NOMO-1 treated with dmso at 0.1 percent for 144 hours (cell line): ENCODE measurements around the gene TMC3.

Experiments used
- DNase-seq: peaks from one replicate; lab custom pipeline; 2025; ENCODE audit not compliant: unreplicated experiment; lab: John Stamatoyannopoulos, UW

TMC3 gene

DNA sequence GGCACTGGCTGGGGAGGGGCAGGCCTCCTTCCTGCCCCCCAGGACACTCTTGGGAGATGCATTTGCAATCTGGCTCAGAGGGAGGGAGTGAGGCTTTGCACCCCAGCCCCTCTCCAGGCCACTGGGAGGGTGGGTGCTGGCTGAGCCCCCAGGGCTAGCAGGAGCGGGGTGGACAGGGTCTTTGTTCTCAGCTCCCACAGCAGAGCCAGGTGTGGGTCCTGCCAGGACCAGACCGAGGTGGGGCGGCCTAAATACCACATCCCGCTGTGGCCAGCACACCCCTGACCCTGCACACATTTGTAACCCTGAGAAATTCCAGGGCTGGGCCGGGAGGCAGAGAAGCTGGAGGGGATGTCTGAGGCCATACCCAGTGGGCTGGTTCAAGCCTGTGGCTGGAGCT lies 91.1 kb downstream of the TMC3 start:
- DNase-seq = no peak

- no peak for DNase-seq
Observed at GRCh38 chr15:81282606-81282895, 91.5 kb downstream of the TMC3 start.

DNA sequence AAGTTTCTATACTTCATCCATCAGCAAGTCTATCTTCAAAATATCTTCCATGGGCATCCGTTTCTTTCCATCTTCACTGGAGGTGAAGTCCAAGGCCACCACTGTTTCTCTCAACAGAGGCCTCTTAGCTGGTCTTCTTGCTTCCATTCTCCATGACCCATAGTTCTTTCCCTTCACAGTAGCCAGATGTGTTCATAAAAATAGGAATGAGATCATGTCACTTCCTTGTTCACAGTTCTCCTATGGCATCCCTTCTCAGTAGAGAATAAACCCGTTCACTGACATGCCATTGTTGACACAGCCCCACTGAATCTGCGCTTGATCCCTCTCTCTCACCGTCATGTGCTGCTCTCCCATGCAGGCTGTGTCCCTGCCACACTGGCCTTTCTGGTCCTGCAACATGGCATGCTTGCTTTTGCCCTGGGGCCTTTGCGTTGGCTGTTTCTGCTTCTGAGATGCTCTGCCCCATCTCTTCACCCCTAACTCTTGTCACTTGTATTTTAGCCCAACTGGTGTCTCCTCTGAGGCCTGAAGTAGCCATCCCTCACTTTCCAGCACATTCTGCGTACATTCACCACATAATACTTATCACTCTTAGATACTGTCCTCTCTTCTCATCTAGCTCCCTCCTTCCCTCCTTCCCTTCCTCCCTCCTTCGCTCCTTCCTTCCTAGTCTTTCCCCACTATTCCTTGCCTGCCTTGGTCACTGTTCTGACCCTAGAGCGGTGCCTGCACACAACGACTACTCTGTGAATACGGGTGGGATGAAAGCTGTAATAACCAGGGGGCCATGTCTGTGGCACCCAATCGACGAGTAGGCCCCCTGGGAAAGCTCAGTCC lies 92.0 kb downstream of the TMC3 start:
- DNase-seq = no peak

DNA sequence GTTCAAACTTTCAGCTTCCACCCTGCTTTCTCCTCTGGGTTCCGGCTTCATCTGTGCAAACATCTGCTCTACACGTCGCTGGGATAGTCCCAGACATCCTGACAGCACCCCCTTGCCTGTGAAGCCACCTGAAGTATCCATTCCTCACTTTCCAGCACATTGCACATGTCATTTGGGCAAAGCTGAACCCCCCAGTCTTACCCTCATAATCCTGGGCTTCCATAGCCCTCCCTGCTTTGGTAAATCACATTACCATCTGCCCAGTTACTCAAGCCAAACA lies 92.6 kb downstream of the TMC3 start:
- DNase-seq = no peak
